GM18498 (cell line): Measurements from ENCODE around the gene CPXM2.
"Not testable (repeated sequence)": the region's sequence is repeated elsewhere in the genome, so short reads cannot be mapped to it uniquely, and the experiment has no call there.

Experiments
- ATAC-seq: cut with Tn5 transposase; IDR thresholded peaks from one replicate; pipeline ENCODE4 v1.9.1; 2021; ENCODE audit warnings: mild to moderate bottlenecking, moderate library complexity; ENCODE audit not compliant: unreplicated experiment

Gene CPXM2

DNA sequence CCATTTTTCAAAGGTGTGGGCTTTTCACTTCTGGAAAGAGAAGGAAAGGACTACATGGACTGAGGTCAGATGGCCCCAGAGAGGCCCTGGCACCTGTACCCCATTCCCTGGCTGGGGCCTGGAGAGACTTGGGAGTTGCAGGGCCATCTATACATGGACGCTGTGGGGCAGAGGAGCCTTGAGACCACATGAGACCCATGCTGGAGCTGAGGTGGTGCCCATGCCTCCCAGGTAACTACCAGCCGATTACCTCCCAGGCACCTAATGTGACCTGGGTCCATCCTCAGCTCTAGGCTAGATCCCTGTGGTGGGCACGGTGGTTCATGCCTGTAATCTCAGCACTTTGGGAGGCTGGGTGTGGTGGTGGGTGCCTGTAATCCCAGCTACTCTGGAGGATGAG lies 144.2 kb downstream of the CPXM2 start:
- ATAC-seq = no peak

DNA sequence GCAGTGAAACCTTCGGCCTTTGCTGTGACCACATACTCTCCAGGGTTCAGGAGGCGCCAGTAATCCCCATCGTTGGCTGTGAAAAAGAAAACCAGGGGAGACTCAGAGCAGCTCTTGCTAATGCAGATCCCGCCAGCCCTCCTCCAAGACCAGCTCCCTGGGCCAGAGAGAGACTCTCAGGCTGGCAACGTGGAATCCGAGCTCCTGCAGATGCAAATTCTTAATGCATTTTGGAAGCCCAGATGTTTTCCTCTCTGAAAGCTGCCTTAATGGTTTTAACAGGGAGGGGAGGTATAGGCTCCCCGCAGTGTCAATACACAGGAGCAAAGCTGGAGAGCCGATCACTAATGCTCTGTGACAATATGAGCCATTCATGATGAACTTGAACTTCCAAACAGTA lies 144.7 kb downstream of the CPXM2 start:
- no peak for ATAC-seq

DNA sequence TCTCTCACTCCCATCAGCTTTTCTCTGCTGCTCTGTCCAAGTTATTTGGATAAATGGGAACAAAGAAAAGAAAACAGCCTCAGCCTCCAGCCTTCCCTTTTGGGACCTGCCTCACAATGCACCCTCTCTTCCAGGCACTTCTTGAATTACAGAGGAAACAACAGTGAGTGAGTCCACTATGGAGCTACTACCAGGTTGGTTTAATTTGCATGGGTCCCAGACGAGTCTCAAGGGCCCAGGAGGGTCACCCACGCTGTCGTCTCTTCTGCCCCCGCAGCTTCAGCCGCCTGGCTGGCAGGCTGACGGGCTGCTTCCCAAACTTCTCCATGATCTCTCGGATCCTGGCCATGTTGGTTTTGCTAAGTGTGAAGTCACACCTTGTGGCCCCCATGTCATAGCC lies 145.1 kb downstream of the CPXM2 start:
- ATAC-seq = no peak

DNA sequence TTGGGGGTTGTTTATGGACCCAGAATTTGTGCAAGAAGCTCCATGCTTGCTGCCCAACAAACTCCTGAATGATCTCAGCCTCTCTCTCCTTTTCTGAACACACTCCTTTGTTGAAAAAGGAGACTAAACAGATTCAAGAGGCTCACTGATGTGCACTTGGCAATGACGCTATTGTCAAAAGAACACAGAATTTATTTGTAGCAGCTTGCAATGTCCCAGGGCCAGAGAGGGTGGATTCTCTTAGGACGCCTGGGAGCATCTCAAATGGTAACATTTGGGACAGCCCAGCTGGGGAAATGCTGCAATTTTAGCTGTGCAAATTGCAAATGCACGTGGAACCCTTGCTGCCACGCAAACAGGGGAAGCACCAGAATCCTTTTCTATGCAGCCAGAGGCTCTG lies 145.5 kb downstream of the CPXM2 start:
- no peak for ATAC-seq

DNA sequence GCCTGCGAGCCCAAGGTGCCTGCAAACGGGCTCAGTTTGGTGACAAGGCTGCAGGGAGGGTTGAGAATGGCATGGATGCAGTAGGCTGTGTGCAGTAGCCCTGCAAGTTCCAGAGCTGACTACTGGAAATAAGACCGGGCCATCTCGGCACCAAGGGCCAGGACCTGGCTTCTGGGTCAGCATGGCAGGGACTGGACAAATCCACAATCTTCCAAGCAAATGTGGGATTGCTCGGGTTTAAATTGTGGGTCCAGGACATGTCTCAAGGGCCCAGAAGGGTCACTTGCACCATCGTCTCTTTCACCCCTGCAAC lies 147.4 kb downstream of the CPXM2 start:
- ATAC-seq = no peak

DNA sequence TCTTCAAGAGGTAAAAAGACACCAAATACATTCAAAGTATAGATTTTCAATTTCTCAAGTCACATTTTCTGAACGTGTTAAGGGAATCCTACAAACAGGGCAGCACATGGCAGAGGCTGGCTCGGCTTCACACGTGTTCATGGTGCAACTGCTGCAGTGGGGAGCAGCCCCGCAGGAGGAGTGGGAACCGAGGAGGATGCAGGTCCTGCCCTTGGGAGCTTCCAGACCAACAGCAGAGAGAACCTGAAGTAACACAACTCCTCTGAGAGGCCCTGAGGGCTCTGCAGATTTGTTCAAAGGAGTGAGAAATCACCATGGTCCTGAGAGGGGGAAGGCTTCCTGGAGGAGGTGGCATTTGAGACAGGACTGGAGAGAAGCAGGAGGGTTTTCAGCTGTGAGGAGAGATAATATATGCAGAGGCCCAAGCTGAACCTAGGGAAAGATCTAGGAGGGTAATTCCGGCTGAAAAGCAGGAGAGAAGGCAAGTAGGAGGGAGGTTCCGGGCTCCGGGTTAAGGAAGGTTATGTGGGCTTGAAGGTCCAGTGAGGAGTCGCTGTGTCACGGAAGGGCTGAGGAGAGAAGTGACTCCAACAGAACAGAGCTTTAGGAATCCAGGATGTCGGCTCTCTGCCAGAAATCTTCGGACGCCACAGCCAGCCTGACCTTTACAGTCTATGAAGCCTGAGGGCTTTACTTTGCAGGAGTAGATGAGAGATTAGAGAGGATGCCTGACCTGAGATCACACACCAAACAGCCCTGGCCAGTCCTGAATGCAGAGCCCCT lies 148.0 kb downstream of the CPXM2 start:
- no peak for ATAC-seq

DNA sequence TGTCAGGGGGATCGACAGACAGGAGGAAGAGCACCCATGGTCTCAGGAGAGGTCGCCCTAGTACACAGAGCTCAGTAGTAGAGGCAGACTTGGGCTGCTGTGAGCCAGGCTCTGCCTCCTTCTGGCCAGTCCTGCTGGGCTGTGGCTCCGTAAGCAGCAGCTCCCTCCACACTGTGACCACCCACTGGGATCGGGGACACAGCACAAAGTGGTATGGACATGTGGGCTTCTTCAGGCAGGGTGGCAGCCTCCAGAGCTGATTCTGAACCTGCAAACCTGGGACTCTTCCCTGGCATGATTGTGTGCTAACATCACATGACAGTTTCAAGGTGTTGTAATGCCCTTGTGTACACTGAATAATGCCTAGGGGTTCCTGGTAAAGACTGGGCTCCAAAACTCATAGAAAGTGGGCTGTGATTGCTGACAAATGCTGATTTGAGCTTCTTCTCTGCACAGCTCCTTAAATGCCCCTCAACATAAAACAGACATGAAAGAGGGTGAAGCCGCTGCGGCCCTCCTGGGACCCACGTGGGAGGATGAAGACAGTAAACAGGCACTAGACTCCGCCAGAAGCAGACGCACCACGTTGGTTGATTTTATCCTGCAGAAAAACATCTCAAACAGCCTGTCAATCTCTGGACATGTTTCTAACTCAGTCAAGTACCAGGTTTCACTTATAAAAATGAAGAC lies 148.7 kb downstream of the CPXM2 start:
- no peak for ATAC-seq

DNA sequence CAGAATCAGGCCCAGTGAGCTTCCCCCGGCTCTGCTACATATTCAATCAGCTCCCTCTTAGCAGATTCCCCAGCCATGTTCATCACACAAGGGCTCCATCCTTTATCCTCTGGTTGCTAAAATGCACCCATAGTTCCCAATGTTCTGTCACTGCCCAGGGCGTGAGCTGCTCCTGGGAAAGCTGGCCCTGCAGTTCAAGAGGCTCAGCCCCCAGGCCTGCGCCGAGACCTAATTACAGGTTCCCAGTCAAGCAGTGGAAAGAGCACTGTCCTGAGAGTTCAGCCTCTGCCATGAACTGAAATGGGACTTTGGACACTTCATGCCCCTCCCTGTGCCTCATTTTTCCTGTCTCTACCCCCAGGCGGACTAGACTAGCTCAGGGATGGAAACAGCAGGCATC lies 149.9 kb downstream of the CPXM2 start:
- no peak for ATAC-seq

DNA sequence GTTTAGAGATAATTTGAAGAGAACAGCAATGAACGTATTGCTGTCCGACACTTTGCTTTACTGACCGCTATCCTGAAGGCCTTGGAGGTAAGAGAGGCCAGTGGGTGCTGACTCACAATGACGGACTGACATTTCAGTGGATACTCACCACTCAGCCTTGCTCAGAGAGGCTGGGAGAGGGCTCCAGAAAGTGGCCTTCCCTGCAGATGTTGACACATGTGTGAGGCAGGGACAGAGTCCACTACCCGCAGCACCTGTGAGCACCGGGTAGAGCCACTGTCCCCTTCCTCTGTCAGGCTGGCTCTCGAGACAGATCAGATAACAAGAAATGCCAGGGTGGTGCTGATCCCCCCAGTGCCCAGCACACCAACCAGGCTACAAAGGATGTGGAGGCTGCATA lies 150.5 kb downstream of the CPXM2 start:
- ATAC-seq = no peak

DNA sequence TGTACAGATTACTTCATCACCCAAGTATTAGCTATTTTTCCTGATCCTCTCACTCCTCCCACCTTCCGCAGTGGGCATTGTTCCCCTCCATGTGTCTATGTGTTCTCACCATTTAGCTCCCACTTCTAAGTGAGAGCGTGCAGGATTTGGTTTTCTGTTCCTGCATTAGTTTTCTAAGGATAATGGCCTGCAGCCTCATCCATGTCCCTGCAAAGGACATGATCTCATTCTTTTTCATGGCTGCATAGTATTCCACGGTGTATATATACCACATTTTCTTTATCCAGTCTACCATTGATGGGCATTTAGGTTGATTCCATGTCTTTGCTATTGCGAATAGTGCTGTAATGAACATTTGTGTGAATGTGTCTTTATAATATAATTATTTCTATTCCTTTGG lies 154.7 kb downstream of the CPXM2 start:
- ATAC-seq = not testable (repeated sequence)

DNA sequence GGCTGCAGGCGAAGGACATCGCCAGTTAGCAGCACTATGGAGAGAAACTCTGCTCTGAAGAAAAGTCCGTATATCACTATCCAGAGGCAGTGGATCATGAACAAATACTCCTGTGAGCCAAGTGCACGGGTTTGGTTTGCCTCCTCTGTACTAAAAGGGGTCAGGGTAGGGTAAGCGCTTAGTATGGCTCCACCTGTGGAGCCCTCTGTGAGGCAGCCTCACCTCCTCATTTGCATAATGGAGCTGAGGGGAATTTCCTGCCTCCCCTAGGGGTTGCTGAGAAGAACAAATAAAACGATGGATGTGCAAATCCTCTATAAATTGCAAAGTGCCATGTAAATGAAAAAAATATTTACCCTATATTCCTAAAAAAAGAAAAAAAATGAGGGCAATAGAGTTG lies 162.1 kb downstream of the CPXM2 start:
- no peak for ATAC-seq

DNA sequence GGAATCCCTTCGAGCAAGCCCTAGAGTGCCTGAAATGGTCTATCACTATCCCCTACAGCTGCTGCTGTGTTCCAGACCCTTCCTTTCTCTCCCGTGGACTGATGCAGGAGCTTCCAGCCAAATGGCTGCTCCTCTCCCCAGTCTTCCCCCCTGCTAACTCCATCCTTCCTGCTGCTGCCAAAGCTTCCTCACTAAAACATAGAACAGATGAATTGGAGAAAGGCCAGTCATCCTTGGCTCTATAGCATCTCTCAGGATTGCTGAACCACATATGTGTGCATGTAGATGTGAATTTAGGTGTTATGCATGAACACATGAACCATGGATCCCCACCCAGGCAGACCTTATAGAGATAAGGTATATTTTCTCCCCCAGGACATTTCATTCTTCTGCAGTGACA lies 164.8 kb downstream of the CPXM2 start:
- ATAC-seq = no peak

DNA sequence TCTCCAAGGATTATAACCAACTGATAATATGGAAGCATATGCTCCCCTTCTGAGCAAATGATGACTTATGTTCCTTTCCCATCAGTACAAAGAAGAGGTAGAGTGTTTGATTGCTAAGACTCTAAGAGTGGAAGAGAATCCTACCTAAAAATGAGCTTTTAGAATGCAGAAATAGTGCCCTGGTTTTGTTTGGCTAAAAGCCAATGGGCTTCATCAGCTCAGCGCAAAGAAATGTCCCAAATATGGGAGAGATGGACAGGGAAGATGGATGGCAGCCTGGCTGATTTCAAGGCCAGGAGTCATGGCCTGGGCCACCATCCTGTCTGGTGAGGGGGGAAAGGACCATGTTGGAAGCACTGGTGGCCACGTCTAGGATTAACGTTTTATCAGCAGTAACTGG lies 165.2 kb downstream of the CPXM2 start:
- no peak for ATAC-seq

DNA sequence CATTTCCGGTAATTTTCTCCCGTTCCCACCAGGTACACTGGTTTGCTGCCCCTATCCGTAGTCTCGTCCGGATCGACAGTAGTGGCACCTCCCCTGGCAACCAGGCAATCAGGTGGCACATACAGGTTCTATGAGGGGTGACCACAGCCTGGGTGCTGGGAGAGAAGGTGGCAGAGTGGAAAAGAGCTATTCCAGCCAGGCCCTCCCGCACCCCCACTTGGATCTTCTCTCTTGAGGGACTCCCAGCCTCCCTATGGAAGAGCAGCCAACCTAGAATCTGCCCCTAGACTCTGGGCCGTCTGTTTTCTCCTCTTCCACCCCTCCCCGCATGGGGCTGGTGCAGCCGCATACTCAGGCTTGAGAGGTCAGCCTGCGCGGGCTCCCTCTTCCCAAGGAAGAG lies 166.9 kb downstream of the CPXM2 start:
- no peak for ATAC-seq

DNA sequence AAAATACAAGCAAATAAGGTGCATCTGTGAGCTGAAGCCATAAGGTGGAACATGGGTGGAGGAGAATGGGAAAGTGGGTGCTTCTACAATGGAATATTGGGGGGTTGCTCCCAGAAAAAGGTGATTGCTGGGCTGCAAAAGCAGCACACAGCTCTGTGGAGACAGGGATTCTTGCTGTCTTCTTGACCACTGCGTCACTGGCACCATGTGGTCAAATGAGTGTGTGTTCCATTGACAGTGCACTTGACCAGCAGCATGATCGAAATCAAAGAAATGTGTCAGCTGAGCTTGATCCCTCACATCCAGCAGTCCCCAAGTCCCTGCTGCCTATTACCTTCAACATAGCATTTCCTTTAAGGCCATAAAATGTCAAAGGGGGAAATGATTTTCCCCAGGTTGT lies 169.3 kb downstream of the CPXM2 start:
- ATAC-seq = no peak

DNA sequence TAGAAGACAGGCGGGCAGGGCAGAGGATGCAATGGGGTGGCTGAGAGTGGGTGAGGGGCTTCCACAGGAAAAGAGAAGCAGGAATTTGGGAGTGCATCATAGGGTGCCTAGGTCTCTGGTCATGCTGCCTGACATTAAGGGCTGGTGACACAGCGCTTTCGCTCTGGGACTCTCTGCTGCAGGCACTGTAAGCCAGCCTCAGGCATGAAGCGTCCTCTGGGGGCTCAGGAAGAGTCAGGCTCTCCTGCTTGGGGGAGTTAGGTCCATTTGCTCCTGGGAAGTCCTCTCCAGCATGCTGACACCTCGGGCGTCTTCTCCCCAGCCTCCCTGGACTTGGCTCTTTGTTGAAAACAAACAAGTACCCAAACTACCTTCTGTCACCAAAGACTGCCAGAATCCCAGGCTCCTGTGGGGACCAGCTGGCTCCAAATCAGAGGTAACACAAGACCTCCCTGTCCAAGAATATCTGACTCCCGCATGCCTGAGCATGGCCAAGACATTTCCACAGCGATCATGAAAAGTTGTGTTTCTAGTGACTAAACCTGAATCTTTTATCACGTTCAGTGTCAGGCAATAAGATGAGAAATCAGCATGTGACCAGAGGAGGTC lies 170.1 kb downstream of the CPXM2 start:
- no peak for ATAC-seq

DNA sequence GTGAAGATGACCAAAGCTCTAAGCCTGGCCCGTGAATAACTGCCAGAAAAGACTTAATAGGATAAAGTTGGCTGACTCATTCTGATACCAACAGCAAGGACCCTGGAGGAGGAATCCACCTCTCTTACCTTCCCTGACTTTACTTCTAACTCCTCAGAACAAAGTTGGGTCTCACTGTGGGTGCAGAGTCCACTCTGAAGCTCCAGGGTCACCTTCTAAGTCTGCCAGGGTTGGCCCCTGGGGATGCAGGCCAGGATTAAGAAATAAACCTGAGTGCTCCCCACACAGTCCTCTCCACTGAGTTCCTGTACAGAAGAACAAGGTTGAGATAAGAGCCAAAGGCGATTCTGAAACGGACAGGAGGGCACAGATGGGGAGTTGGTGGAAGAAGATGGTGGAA lies 171.1 kb downstream of the CPXM2 start:
- no peak for ATAC-seq

DNA sequence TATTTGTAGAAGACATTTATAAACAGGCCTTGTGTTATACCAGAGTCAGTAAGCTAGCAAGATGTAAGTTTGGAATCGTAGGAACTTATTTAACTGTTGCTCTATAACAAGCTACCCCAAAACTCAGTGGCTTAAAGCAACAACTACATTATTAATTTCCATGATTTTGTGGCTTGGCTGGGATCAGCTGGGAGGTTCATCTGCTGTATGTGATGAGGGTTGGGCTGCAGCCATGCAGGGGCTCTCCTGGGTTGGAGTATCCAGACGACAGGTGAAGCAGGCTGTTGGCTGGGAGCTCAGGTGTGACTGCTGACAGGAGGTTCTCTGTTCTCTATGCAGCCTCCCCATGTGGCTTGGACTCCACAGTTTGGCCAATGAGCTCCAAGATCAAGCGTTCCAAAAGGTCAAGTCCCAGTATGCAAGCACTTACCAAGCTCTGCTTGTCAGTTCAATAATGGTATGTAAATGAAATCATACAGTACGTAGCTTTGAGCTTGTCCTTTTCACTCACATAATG lies 173.0 kb downstream of the CPXM2 start:
- ATAC-seq = no peak

DNA sequence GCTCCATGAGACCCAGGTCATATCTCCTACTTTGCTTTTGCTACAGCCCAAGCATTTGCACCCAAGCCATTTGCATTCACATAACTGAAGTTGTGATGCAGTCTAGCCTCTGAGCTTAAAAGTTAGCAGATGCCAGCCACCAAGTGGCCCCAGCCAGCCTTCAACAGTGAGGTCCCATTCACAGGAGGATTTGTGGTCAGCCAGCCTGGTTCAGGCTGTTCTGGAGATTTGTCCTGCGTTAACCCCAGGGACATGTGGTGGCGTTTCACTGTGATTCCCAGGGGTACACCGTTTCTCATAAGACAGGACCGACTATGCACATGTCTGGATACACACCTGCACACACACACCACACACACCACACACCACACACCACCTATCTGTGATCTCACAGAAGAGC lies 174.3 kb downstream of the CPXM2 start:
- no peak for ATAC-seq

DNA sequence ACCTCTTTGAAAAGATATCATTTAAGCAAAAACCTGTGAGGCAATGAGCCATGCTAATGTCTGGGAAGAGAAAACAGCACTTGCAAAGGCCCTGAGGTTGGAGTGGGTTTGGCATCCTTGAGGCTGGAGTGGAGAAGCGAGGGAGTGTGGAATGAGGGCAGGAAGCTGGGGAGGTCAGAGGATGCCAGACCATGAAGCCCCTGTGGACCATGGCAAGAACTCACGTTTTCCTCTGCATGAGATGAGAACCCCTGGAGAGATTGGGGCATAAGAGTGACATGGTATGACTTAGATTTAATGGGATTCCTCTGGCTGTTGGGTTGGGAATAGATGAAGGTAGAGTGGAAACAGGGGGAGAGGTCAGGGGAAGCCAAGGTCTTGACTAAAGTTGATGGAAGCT lies 176.1 kb downstream of the CPXM2 start:
- no peak for ATAC-seq

DNA sequence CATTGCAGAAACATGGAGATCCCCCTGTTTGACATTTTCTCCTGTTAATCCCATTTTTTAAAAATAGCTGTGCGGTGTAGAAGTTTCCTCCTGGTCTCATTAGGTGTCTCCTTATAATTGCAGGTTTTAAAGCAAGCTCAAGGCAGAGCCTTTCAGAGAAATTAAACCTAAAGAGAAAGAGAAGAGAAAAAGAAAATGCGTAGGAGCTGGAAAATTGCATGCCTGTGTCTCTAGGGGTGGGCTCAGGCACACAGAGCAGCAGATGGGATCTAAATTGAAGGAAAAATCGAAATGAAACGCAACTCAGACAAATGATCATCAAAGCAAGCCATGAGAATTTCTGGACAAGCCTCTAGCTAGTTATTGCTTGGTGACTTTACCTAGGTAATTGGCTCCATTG lies 185.4 kb downstream of the CPXM2 start:
- no peak for ATAC-seq

DNA sequence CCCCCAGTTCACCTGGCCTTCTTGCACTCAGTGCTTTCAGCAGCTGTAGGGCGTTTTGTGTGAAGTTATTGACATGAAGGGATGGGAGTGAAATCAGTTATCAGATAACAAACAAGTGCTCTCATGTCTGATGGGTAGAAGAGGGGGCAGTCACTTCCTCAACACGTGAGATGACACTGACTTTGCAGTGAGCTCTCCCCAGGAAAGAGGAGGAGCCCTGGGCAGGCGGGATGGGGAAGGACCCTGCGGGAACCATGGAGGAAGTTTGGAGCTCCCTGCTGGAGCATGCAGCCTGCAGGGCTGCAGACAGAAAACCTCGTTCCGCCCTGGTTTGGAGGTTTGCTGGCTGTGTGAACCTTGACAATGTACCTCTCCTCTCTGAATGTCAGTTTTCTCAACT lies 186.8 kb downstream of the CPXM2 start:
- no peak for ATAC-seq
